GM12875 (cell line): ENCODE measurements around the gene TMEM100.

Experiments
- H3K4me3 ChIP-seq: one replicate; pipeline ENCODE4 v1.5.1; 2011; ENCODE audit warnings: low read depth, low read length, control low read depth
- CTCF ChIP-seq: IDR thresholded peaks from 2 replicates; pipeline ENCODE4 v1.5.1; 2011; ENCODE audit warnings: low read depth, mild to moderate bottlenecking, control low read depth, inconsistent platforms, low read length, moderate library complexity, borderline replicate concordance; ENCODE audit not compliant: insufficient read depth

TMEM100 gene

GRCh38 chr17:55727920-55728319 is 5.3 kb upstream of the TMEM100 start:
- no peak for TF ChIP-seq CTCF
- no peak overlapping the region for H3K4me3 ChIP-seq

GRCh38 chr17:55727275-55727674 is 4.6 kb upstream of the TMEM100 start:
- H3K4me3 ChIP-seq, result no peak overlapping the region
- TF ChIP-seq CTCF, result no peak

- TF ChIP-seq CTCF, result no peak
- no peak overlapping the region for H3K4me3 ChIP-seq
These were observed 3.8 kb upstream of the TMEM100 start for GRCh38 chr17:55726440-55726839.

- TF ChIP-seq CTCF, result no peak
- H3K4me3 ChIP-seq, result no peak overlapping the region
These were observed 804 bp upstream of the TMEM100 start for GRCh38 chr17:55723488-55723848.

- no peak overlapping the region for H3K4me3 ChIP-seq
- TF ChIP-seq CTCF, result no peak
These were observed 488 bp downstream of the TMEM100 start for GRCh38 chr17:55722016-55722736.

GRCh38 chr17:55720919-55721836 is 1.5 kb downstream of the TMEM100 start:
- no peak overlapping the region for H3K4me3 ChIP-seq
- TF ChIP-seq CTCF, result no peak
